GM10248 (cell line): ENCODE measurements around the gene ABHD13.

ENCODE experiments used
- CTCF ChIA-PET: fragments of 300-600 bp; sonication (Branson Sonifier 250); formaldehyde crosslinking; extraction: SDS; loops from one replicate; lab custom pipeline; 2021; ENCODE audit warnings: antibody characterized with exemption; lab: Yijun Ruan, JAX
- POLR2A ChIA-PET: fragments of 350-650 bp; sonication (Branson Sonifier 250); formaldehyde crosslinking; extraction: SDS; loops from one replicate; lab custom pipeline; 2020; ENCODE audit warnings: antibody characterized with exemption; lab: Yijun Ruan, JAX
- DNase-seq: peaks from one replicate; pipeline ENCODE4 v3.0.0; 2012; ENCODE audit errors: extremely low spot score
- TF ChIP-seq, protein P1 (sequence below): IDR thresholded peaks from 2 replicates; pipeline ENCODE4 v1.5.1; 2012; ENCODE audit warnings: mild to moderate bottlenecking, low read depth; ENCODE audit errors: extremely low read depth, missing control alignments, control extremely low read depth

ABHD13 gene

DNA sequence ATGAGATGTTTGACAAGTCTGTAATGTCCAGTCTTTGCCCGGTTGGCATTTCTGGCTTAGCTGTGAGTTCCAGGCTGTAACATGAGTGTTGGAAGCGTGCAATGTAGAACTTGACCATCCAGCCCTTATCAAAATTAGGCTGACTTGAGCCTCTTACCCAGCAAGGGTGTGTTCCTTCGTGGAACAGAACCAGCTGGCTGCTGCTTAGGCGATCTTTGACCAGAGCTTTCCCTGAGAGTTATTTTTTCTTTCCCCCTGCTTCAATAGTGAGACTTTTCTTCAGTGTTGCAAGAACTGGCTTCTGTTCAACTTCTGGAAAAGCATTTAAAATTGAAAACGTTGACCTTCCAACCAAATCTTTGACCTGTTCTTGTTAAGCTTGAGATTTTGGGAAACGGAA lies 57.9 kb downstream of the ABHD13 start:
- ChIA-PET POLR2A (no interaction called here), CTCF (interaction anchor here (1.4 to 1.6 kb wide), 2 partner anchors 10 to 12 kb away, joined by 3 to 5 read pairs; no protein-coding TSS in a partner anchor)
- TF ChIP-seq, protein P1, sequence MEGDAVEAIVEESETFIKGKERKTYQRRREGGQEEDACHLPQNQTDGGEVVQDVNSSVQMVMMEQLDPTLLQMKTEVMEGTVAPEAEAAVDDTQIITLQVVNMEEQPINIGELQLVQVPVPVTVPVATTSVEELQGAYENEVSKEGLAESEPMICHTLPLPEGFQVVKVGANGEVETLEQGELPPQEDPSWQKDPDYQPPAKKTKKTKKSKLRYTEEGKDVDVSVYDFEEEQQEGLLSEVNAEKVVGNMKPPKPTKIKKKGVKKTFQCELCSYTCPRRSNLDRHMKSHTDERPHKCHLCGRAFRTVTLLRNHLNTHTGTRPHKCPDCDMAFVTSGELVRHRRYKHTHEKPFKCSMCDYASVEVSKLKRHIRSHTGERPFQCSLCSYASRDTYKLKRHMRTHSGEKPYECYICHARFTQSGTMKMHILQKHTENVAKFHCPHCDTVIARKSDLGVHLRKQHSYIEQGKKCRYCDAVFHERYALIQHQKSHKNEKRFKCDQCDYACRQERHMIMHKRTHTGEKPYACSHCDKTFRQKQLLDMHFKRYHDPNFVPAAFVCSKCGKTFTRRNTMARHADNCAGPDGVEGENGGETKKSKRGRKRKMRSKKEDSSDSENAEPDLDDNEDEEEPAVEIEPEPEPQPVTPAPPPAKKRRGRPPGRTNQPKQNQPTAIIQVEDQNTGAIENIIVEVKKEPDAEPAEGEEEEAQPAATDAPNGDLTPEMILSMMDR: no peak
- no peak for DNase-seq

DNA sequence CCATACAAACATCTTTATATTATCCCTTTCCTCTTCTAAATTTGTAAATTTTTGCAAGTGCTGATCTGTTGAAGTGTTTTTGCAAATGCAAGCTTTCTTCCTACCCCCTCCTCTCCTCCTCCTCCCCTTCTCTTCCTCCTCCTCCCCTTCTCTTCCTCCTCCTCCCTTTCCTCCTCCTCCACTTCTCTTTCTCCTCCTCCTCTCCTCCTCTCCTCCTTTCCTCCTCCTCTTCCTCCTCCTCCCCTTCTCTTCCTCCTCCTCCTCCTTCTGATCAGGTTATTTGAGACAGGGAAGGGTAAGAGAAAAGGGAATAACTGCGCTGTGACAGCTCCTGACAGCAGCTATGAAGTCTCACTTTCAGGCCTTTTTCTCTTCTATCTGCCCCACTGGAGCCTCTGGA lies 60.3 kb downstream of the ABHD13 start:
- no peak for DNase-seq
- TF ChIP-seq, protein P1: no peak
- POLR2A ChIA-PET: no interaction called here
- CTCF ChIA-PET: no interaction called here

DNA sequence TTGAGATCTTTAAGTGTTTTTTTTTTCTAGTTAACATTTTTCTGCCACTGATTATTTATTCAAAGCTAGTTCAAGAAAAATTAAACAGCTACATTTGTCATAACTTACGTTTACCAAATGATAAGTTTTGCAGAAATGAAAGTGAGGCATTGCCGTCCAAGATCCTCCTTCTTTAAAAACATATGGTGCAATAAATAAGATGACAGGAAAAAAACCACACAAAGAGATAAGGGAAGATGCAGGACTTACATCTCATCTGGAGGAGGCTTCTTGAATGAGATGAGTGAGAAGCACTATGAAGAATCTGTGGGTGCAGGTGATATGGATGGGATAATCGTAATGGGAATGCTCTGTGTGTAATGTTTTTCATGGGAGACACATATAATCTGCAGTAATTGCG lies 63.7 kb downstream of the ABHD13 start:
- POLR2A ChIA-PET: no interaction called here
- DNase-seq: no peak
- CTCF ChIA-PET: no interaction called here
- TF ChIP-seq, protein P1: no peak

DNA sequence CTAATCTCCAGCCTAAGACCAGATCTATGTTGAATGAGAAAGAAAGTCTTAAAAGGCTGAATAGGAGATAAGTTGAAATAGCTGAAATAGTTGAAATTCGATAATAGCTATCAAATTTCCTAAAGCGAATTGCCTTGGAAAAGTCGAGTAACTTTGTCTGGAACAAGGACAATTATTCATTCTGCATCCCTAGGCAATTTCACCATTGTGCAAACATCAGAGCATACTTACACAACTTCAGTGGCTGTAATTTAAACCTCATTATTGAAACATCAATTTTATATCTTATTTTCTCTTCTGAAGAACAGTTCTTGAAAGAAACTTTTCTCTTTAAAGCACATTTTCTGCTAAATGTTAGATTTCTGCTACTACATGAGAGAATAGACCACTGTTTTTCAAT lies 64.9 kb downstream of the ABHD13 start:
- POLR2A ChIA-PET: no interaction called here
- DNase-seq: no peak
- CTCF ChIA-PET: no interaction called here
- TF ChIP-seq, protein P1: no peak
